GM19452 (cell line): ENCODE data around the gene COL4A1.

Source experiments
- ATAC-seq: cut with Tn5 transposase; IDR thresholded peaks from one replicate; pipeline ENCODE4 v1.9.1; 2021; ENCODE audit not compliant: unreplicated experiment

The COL4A1 gene

DNA sequence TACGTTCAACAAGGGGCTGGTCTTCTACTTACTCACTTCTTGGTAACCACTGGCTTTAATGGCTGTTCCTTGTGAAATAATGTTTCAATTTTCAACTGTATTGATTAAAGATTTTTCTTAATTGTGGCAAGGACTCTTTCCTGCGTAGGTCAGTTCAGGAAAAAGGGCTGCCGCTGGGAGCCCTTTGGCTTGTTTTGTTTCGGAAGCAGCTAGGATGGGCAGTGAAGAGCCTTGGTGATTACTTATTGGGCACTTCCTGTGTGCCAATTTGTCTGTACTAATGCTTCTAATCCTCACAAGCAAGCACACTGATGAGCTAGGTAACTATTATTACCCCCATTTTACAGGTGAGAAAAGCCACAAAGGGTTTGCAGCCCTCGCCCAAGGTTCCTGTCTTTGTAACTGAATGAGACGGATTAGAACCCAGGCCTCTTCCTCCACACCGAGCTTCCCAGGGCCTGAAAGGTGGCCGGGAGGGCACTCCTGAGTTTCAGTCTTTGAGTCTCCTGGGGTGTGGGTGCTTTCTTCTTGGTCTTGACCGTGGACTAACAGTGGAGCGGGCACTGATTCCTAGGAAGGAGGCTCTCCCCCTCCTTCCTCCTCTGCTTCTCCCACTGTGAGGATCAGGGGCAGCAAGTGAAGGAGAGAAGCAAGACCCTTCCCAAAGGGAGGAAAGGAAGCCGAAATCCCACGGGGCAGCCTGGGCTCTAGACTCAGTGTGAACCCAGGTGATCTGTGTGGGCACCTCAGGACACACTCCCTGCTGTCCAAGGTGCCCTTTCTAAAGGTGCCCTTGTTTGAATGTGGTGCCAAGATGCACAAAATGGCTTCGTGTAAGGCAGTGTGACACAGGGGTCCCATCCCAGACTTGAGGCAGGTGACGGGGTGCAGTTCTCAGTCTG lies 3.8 kb upstream of the COL4A1 start:
- ATAC-seq, result no peak

DNA sequence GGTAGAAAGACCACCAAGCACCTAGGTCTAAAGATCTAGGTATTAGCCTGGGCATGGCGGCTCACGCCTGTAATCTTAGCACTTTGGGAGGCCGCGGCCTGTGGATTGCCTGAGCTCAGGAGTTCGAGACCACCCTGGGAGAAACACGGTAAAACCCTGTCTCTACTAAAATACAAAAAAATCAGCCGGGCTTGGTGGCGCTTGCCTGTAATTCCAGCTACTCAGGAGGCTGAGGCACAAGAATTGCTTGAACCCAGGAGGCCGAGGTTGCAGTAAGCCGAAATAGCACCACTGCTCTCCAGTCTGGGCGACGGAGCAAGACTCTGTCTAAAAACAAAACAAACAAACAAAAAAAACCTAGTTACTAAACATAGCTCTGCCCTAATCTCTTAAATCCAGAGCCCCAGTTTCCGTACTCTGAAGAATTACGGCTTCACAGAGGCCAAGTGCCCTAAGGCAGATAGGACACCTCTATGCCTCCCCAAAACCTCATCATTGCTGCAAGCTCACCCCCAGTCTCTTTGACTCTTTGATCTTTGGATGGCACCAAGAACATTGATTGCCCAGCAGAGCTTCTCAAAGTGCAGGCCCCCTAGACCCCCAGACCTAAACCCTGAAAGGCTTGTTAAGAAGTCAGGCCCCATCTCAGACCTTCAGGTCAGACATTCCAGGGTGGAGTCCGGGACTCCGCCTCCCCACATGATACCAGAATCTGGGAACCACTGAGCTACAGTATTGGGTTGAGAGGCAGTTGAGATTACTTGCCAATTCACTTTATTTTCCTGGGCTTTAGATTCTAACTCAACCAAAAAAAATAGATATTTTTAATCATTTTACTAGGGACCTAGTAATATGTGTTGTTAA lies 2.9 kb upstream of the COL4A1 start:
- ATAC-seq, result no peak

DNA sequence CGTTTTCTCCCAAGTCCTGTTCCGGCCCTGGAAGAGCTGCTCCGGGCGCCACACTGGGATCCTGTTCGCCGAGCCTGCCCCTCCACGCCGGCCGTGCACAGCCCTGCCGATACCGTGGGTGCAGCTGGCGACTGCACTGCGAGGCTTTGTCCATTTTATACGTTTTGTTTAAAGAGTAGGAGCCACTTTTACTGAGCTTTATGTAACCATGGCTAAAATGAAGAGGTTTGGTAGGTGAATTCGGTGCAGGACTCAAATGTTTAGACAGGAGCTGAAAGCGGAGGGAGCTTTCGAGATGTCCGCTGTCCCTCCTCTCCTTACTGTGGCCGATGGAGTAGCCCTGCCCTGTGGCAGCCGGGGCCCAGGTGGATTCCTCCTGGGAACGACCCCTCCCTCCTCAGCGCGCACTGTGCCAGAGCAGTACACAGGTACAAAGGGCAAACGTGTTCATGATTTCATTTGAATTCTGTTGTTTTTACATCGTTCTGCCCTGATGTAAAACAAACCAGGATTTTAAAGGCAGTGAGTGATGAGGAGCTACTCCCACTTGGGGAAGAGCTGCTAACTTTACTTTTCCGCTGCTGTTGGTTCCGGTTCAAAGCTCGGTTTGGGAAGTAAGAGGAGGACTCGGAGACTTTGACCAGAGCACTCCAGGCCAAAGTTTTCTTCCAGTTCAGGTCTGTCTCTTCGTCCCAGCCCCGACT lies 1.9 kb upstream of the COL4A1 start:
- ATAC-seq, result no peak

DNA sequence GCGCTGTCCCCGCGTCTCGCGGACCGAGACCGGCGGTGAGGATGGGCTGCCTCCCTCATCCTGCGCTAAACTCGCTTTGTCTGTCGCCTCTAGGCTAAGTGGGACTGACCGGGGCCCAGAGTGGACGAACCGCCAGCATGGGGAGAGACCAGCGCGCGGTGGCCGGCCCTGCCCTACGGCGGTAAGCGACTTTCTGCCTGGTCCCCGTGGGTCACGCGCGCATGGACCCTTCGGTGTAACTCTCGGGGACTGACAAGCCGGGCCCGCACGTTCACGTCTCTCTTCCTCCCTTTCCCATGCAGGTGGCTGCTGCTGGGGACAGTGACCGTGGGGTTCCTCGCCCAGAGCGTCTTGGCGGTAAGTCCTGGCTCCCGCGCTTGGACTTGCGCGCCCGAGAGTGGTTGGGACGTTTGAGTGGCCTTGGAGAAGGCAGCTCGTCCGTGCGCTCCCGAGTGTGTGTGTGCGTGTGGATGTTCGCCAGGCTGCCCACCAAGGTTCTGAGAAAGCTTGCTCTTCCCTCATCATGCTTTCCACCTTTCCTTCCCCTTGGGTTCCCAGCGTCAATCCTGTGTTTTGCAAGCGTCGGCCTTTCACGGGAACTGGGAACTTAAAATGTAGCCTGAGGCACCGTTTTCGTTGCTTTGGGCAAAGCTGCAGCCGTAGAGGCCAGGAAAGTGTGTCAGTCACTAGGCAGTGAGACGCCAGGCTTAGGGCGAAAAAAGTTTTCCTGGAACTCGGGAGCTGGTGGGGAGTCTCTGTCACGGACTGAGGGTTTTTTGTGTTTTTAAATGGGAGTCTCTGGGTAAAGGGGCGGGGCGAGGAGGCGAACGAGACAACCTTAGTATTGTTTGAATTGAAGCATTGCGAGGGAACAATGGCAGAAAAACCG lies 1.1 kb upstream of the COL4A1 start:
- no peak for ATAC-seq

DNA sequence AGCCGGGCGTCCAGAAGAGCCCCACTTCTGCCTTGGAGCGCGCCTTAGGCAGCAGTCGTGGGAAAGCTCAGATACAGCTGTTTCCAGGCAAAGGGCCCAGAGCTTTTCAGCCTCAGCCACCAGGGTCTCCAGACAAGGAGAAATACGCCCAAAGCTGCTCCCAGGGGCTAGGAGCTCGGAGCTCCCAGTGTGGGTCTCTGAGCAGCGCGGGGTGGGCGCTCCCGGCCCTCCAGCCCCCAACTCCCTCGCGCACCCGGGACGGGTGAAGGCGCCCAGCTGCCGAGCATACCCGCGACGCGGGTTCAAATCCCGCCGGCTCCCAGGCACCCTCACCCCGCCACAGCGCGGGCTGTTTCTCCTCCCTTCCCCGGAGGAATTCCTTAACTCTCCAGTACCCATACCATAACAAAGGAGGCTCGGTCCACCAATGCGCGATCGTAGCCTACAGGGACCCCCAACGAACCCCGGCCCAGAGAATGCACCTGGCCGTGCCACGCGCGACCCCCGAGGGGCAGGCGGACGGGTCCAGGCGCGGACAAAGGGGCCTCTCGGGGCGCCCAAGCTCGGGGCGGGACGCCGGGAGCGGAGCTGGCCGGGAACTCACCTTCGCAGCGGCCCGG lies 507 bp downstream of the COL4A1 start:
- no peak for ATAC-seq

DNA sequence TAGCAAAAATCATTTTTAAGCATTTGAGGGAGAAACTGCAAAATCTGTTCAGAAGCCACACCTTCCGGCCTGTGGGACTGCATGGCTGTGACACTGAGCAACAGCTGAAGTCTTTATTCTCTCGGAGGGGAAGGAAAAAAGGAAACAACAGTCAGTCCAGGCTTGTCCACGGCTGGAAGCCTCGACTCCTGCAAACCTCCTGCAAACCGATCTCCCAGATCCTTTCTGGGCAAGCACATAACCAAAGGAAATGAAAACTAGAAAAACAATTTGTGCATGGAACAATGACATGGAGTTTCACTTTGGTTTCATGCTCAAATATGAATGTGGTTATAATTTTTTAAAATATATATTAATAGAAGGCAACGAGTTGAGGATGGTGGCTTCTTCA lies 1.0 kb downstream of the COL4A1 start:
- ATAC-seq, result no peak

DNA sequence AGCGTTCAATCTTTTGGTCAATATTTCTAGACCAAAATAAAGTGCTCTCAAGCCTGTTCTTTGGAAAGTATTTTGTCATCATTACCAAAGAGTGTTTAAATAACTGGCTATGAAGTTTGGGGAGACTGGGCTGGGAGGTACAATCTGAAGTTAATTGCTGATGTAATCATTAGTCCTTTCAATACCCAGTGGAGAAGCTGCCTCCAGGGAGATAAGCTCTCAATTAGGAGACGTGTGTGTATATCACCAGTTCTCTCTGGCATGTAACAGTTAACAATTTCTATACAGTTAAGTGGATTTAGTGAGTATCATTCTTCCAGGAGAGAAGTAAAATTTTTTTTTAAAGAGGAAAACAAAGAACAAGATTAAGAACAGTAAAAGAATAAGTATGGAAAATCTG lies 1.4 kb downstream of the COL4A1 start:
- no peak for ATAC-seq

DNA sequence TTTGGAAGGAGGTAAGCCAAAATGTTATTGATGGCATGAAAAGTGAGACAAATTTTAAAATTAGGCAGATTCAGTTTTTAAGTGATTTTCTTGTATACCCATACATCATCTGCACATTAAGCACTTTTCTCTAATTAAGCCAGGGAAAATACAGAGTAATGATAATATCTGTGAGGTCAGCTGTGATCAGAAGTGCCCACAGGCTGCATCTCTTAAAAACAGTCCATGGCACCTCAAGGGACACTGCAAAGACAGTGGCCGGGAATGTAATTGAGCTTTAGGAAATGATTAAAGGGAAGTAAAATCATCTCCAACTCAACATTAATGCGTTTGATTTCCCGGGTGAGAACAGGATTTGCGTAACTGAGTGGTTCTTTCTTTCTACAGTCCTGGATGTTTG lies 2.0 kb downstream of the COL4A1 start:
- ATAC-seq, result no peak

DNA sequence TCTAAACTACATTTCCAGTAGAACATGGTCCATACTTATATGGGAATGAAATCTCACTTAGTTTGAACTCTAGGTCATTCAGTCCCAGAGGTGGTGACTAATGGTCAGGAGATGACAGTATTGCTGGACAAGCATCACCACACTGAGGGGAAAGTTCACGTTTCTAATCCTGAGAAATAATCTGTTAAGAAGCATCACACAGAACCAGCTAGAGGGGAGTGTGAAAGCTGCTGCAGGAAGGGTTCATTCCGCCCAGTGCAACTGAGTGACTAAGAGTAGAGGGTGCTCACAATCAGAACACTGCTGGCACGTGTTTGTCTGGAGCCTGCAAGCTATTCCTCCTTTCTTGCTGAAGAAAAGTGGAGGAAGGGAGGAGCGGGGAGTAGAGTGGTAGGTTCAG lies 2.7 kb downstream of the COL4A1 start:
- no peak for ATAC-seq

DNA sequence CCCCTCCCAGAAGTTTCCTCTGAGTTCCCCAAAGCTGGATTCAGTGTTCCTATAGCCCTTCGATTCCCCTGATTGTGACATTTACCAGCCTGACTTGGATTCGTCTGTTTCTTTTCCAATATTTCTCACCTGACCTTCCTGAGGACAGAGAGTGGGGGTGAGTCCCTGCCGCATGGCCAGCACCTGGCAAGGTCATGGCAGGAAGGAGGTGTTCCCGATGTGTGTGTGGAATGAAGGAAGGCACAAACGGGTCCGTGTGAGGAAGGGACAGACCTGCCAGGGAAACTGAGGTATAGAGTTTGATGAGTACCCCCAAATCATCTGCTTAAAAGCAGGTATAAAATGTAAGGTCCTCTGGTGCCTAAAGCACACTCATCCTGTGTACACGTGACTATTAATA lies 3.3 kb downstream of the COL4A1 start:
- ATAC-seq, result no peak

DNA sequence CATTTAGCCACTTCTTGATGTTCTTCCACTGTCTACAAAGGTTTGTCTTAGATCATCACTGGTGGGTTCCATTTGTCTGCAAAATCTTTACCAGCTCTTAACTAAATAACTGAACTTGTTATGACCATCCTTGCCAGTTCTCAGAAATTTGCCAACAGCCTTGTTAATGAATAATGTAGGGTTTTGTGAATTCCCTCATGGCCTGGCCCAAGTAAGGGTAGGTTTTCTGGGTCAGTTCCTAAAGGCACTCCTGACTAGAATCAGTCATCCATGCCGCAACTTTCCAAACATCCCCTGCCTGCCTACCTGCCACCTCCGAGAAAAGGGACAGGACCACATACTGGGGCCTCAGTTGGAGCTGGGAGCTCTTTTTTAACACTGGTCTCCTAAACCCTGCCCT lies 4.0 kb downstream of the COL4A1 start:
- ATAC-seq, result no peak

DNA sequence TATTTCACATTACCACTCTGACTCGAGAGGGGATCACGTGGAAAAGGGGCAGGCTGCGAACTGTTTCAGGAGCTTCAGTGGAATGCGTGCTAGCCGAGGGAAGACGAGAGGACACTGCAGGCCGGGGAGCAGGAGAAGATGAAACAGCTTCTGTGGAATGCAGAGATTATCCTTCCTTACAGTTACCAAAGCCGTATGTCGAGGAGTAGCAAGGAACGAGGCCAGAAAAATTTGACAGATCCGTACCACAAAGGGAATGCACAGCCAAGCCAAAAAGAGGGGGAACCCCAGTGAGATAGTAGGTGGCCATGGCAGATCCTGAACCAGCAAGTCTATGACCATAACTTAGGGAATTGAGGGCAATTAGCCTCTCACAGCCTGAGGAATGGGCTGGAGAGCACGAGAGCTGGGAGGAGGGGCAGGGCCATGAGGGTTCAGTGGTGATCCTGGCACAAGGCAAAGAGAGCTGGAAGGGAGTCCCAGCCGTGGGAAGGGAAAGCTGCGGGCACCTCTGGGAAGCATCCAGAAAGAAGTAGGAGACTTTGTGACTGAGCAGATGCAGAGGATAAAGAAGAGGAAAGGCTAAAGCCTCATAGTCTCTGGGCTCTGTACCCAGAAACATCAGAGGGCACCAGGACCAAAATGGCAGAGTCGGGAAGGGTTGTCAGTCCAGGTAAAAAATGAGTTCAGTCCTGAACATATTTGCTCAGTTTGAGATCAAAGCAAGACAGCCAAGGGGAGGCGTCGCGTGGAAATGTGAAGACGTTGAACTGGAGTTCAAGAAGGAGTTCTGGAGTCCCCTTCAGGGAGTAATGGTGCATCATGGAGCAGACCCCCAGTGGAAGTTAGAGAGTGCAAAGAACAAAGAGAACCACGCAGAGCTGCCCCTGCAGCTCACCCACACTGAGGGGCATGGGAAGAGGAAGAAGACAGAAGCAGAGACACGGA lies 5.1 kb downstream of the COL4A1 start:
- ATAC-seq, result no peak

DNA sequence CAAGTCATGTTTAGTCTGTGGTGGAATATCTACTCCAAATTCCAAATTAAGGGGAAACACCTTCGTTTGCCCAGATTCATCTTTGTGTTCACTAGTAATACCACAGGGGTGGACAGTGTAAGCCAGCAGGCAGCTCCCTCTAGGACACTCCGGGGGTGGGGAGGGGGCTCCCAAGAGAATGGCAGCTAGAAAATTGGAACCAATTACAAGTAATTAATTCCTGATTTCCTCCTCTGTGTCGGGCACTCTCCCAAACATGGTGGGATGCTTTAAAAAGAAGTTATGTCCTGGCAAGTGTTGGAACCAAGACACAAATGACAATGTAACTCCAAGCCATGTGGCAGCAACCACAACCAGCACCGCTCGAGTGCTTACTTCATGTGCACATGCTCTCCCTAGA lies 5.9 kb downstream of the COL4A1 start:
- no peak for ATAC-seq

DNA sequence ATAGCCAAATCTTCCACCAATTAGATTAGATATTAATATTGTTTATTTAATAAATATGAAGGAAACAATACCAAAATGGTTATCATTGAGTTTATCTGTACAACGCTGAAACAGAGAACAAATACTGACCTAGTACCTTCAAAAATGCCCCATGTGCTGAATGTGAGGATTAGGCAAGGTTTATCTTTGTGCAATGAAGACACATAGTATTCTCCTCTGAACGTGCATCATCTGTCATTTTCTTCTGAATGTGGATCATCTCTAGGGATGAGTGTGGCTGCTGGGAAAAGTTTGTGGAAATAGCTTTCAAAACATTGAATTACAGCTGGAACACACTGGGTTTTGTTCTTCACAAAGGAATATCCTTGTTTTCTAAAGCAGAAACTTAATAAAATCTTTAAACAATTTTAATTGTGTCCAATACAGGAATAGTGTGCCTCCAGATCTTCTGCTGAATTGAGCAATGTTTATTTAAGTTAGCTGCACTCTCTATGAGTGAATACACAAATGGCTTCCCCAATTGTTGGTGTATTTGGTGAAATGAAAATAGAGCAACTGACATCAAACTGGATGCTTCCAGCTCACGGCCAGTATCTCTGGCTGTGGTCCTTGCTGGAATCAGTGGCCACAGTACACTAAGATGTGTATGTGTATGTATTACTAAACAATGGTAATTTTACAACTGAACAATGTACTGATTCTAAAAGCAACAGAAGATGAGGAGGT lies 6.7 kb downstream of the COL4A1 start:
- no peak for ATAC-seq

DNA sequence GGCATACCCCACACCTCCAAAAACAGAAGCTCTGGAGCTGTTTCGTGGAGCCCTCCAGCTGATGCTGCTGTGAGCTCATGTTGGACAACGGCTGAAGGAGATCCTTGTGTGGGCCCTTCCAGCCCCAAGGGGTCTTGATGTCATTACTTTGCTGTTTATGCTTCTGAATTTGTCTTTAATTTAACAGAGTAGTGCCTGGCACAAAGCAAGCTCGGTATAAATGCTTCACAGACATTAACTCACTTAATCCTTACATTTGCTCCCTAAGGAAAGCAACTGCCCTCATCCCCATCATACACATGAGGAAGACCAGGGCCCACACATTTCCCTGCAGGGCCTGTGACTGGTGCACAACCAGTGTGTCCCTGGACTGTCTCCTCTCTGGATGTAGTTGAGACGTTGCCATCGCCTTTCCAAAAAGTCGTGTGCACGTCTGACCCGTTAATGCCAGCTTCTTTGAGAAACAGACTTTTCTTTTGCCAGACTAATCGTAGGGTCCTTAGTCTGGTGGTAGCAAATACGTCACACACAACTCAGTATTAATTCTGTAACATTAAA lies 7.6 kb downstream of the COL4A1 start:
- no peak for ATAC-seq

DNA sequence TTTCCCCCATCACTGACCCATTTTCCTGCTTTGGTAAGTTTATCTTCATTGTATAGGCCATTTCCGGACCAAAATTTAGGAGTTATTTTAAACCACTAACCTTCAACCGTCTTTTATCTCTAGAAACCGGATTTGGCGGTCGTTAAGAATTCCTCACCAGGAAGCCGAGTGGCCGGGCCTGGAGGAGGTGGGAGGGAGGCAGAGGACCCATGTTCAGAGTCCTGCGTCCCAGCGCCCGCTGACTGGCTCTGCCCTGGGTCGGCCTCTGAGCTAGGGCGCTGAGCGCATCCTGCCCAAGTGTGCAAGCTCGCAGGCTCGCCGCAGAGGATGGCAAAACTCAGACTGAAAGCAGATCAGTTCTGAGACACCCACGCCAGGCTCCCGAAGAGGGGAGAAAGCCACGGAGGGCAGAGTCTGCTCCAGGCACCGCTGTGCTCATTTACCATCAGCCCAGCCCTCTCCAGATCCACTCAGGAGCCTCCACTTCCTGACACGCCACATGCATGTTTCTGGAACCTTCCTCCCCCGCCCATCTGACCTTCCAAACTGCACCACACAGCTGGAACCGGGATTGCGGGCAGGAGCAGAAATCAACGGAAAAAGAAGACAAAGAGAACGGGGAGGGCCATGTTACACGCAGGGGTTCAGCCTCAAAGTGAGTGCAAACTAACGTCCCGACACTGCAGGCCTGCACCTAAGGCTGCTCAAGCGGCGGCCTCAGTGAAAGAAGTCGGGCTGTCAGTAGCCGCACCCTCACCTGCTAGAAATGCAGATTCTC lies 8.3 kb downstream of the COL4A1 start:
- ATAC-seq, result no peak

DNA sequence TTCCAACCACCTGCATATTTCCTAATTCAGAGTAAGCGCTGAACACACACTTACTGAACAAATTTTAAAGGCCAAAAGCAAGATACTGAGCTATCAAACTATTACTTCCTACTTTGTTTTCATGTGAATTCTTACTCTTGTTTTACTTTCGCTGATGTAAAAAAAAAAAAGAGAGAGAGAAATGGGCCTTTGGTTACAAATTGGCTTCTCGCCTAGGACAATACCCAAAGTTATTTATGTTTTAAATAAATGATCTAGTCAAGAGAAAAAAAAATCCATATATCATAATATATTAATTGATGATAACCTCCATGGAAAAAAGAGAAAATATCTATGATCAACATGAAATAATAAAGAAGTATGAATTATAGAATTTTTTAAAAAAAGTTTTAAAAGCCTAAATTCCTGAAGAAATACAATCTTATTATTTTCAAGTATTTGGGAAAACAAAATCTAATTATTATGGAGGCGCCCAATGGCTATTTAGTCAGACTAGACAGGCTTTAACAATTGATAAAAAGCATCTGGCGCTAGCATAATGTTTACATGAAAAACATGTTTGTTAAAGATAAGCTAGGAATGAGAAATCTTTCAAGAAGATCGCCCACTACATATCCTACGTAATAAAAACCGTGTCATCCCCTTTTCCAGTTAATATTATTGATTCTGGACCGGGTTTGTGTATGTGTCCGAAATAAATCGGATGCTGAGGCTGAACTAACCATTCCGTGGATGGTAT lies 9.0 kb downstream of the COL4A1 start:
- no peak for ATAC-seq
